H9 (cell line): ENCODE results near the gene PTPN13. TPM values are rescaled to one million over a fixed set of nuclear protein-coding genes. Genes with fewer than 3 reads are reported as not detected.

ENCODE experiments used
- DNase-seq: peaks from one replicate; pipeline ENCODE4 v3.0.0-alpha.2; 2017
- H2AFZ ChIP-seq: one replicate; pipeline ENCODE4 v1.6.1; 2013; ENCODE audit warnings: mild to moderate bottlenecking, low read length, control low read depth, moderate library complexity
- H2AK5ac ChIP-seq: 2 replicates; pipeline ENCODE4 v1.6.1; 2013; ENCODE audit warnings: low read length, control low read depth, mixed read lengths; ENCODE audit not compliant: insufficient read length
- H2BK120ac ChIP-seq: one replicate; pipeline ENCODE4 v1.6.1; 2013; ENCODE audit warnings: low read depth, mild to moderate bottlenecking, low read length, control low read depth, inconsistent platforms; ENCODE audit not compliant: poor library complexity, severe bottlenecking
- H2BK12ac ChIP-seq: 2 replicates; pipeline ENCODE4 v1.6.1; 2013; ENCODE audit warnings: low read length, control low read depth, mixed read lengths, low read depth; ENCODE audit not compliant: insufficient read length
- H2BK15ac ChIP-seq: 2 replicates; pipeline ENCODE4 v1.6.1; 2013; ENCODE audit warnings: low read depth, low read length, control low read depth
- H2BK20ac ChIP-seq: one replicate; pipeline ENCODE4 v1.6.1; 2013; ENCODE audit warnings: low read depth, mild to moderate bottlenecking, low read length, control low read depth, inconsistent platforms; ENCODE audit not compliant: poor library complexity, severe bottlenecking
- H2BK5ac ChIP-seq: 2 replicates; pipeline ENCODE4 v1.6.1; 2013; ENCODE audit warnings: low read length, control low read depth, mixed read lengths; ENCODE audit not compliant: insufficient read length
- H3K14ac ChIP-seq: 2 replicates; pipeline ENCODE4 v1.6.1; 2013; ENCODE audit warnings: low read length, control low read depth; ENCODE audit not compliant: insufficient read depth
- H3K18ac ChIP-seq: 2 replicates; pipeline ENCODE4 v1.6.1; 2013; ENCODE audit warnings: low read depth, mild to moderate bottlenecking, mixed read lengths, low read length, control low read depth; ENCODE audit not compliant: insufficient read length
- H3K23ac ChIP-seq: 2 replicates; pipeline ENCODE4 v1.6.1; 2013; ENCODE audit warnings: low read length, control low read depth, mixed read lengths, low read depth; ENCODE audit not compliant: insufficient read length
- H3K23me2 ChIP-seq: 2 replicates; pipeline ENCODE4 v1.6.1; 2013; ENCODE audit warnings: low read depth, mild to moderate bottlenecking, mixed read lengths, low read length, control low read depth; ENCODE audit not compliant: insufficient read length, poor library complexity, severe bottlenecking
- H3K27ac ChIP-seq: 2 replicates; pipeline ENCODE4 v1.5.1; 2013; ENCODE audit warnings: low read length, control low read depth, mixed read lengths, low read depth; ENCODE audit not compliant: insufficient read length
- H3K27me3 ChIP-seq: 2 replicates; pipeline ENCODE4 v1.6.1; 2013; ENCODE audit warnings: low read length, control low read depth, inconsistent platforms; ENCODE audit not compliant: insufficient read depth
- H3K4ac ChIP-seq: 2 replicates; pipeline ENCODE4 v1.6.1; 2013; ENCODE audit warnings: low read depth, mild to moderate bottlenecking, control low read depth, inconsistent platforms, low read length, moderate library complexity
- H3K4me1 ChIP-seq: 2 replicates; pipeline ENCODE4 v1.6.1; 2013; ENCODE audit warnings: low read length, control low read depth, inconsistent platforms; ENCODE audit not compliant: insufficient read depth
- H3K4me2 ChIP-seq: 2 replicates; pipeline ENCODE4 v1.6.1; 2013; ENCODE audit warnings: low read length, control low read depth, mixed read lengths; ENCODE audit not compliant: insufficient read length, insufficient read depth
- H3K56ac ChIP-seq: 2 replicates; pipeline ENCODE4 v1.6.1; 2013; ENCODE audit warnings: low read depth, mild to moderate bottlenecking, mixed read lengths, low read length, control low read depth; ENCODE audit not compliant: insufficient read length
- H3K79me1 ChIP-seq: 2 replicates; pipeline ENCODE4 v1.6.1; 2013; ENCODE audit warnings: low read depth, mild to moderate bottlenecking, moderate library complexity, low read length, control low read depth, inconsistent platforms; ENCODE audit not compliant: insufficient read depth, poor library complexity, severe bottlenecking
- H3K79me2 ChIP-seq: 2 replicates; pipeline ENCODE4 v1.6.1; 2013; ENCODE audit warnings: low read length, control low read depth, inconsistent platforms; ENCODE audit not compliant: insufficient read depth
- H3K9ac ChIP-seq: 2 replicates; pipeline ENCODE4 v1.6.1; 2013; ENCODE audit warnings: low read length, control low read depth, mixed read lengths; ENCODE audit not compliant: insufficient read length; ENCODE audit errors: extremely low read depth
- H3K9me3 ChIP-seq: one replicate; pipeline ENCODE4 v1.6.1; 2013; ENCODE audit warnings: low read depth, low read length, inconsistent platforms; ENCODE audit not compliant: control insufficient read depth
- H3T11ph ChIP-seq: one replicate; pipeline ENCODE4 v1.6.1; 2013; ENCODE audit warnings: mild to moderate bottlenecking, low read length, control low read depth, inconsistent platforms
- H4K20me1 ChIP-seq: one replicate; pipeline ENCODE4 v1.6.1; 2013; ENCODE audit not compliant: control insufficient read depth, insufficient read length, insufficient read depth
- H4K5ac ChIP-seq: 2 replicates; pipeline ENCODE4 v1.6.1; 2013; ENCODE audit warnings: low read depth, mild to moderate bottlenecking, mixed read lengths, low read length, control low read depth; ENCODE audit not compliant: insufficient read length
- H4K8ac ChIP-seq: replicated peaks from 2 replicates; pipeline ENCODE4 v1.6.1; 2013; ENCODE audit warnings: low read length, control low read depth, mixed read lengths, low read depth; ENCODE audit not compliant: insufficient read length
- H4K91ac ChIP-seq: 2 replicates; pipeline ENCODE4 v1.6.1; 2013; ENCODE audit warnings: low read depth, mild to moderate bottlenecking, moderate library complexity, mixed read lengths, low read length, control low read depth; ENCODE audit not compliant: insufficient read length
- H3K27ac Mint-ChIP-seq, 3 experiments: 2 replicates in 2 of 3; 3 replicates in 1 of 3; pipeline ENCODE4 v1.8.0; 2020 to 2021; ENCODE audit warnings: mixed read lengths in 3 of 3, mild to moderate bottlenecking in 1 of 3, moderate library complexity in 1 of 3
- H3K27me3 Mint-ChIP-seq: 2 replicates; pipeline ENCODE4 v1.8.0; 2021; ENCODE audit warnings: low read depth, mild to moderate bottlenecking, moderate library complexity, mixed read lengths
- H3K36me3 Mint-ChIP-seq, 3 experiments: 2 replicates in 2 of 3; 3 replicates in 1 of 3; pipeline ENCODE4 v1.8.0; 2020 to 2021; ENCODE audit warnings: low read depth in 3 of 3, mixed read lengths in 3 of 3; ENCODE audit not compliant: insufficient read depth in 1 of 3
- H3K4me1 Mint-ChIP-seq, 2 experiments: 2 replicates each; pipeline ENCODE4 v1.8.0; 2020; ENCODE audit warnings: mixed read lengths in 2 of 2
- H3K4me3 Mint-ChIP-seq, 2 experiments: 2 replicates in 1 of 2; 3 replicates in 1 of 2; pipeline ENCODE4 v1.8.0; 2020 to 2021; ENCODE audit warnings: mild to moderate bottlenecking in 2 of 2, mixed read lengths in 2 of 2, moderate library complexity in 1 of 2
- H3K9me3 Mint-ChIP-seq, 2 experiments: 2 replicates in 1 of 2; 3 replicates in 1 of 2; pipeline ENCODE4 v1.8.0; 2020; ENCODE audit warnings: mild to moderate bottlenecking in 2 of 2, mixed read lengths in 2 of 2, moderate library complexity in 1 of 2
- CTCF ChIP-seq: fragments of 200-600 bp; sonication (generic); conservative IDR thresholded peaks from 3 replicates; pipeline ENCODE4 v1.8.0; 2021; ENCODE audit warnings: antibody characterized with exemption, mild to moderate bottlenecking
- WGBS: extraction: QIAGEN DNeasy Blood & Tissue Kit; methylation state at CpG from one replicate; pipeline ENCODE4 v1.1.7; 2013; ENCODE audit warnings: missing lambda C conversion rate, low lambda C conversion rate, mixed read lengths; ENCODE audit not compliant: insufficient read length; ENCODE audit errors: extremely low coverage; 5-methylcytosine and 5-hydroxymethylcytosine counted together
- total RNA-seq: library from RNA; stranded (reverse); gene quantifications from 2 replicates; pipeline ENCODE4 v1.2.1, GENCODE V29; 2021

PTPN13 gene
- total RNA-seq, 1 experiment from 2014 or later, result 34.9 TPM

DNA sequence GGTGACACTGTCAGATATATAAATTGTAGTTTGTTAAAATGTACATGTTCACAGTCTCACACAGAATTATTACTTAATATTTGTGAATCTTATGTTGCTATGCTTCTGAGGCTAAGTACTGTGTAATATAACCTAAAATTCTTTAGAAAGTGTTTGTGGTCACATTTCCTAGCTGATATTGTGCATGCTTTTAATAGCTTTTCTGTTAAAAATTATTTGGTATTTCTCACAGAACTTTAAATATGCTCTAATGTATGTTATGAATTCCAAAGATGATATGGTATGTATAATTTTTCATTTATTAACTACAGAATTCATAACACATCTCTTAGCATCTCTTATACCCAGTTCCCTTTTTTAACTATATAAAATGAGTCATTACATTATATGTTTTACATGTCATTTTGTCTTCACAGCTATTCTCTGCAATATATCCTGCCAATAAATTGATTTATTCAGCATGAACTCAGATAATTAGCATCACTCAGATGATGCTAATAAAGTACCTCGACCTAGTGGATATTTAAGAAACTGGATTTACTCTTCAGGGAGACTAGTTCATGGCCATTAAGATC lies 9.3 kb downstream of the PTPN13 start:
- H4K5ac ChIP-seq, result no peak overlapping the region
- no CpG with 5 or more reads among the region's 1 CpG for WGBS
- Mint-ChIP-seq H3K4me1 (peaks cover 6 to 13% of the 10 kb centered on the region in 2 experiments), H3K27me3 (no peaks in the 10 kb centered on the region), H3K9me3 (no peaks in the 10 kb centered on the region), H3K4me3 (no peak overlapping the region), H3K36me3 (no peaks in the 10 kb centered on the region), H3K27ac (no peak overlapping the region)
- H2AK5ac ChIP-seq, result no peak overlapping the region
- no peaks in the 10 kb centered on the region for H4K20me1 ChIP-seq
- no peak overlapping the region for H2BK5ac ChIP-seq
- H3K9me3 ChIP-seq, result no peaks in the 10 kb centered on the region
- no peak overlapping the region for H3K9ac ChIP-seq
- no peaks in the 10 kb centered on the region for H3K23me2 ChIP-seq
- no peak overlapping the region for H3K14ac ChIP-seq
- H3K23ac ChIP-seq, result no peak overlapping the region
- H3K79me2 ChIP-seq, result peaks cover 3% of the 10 kb centered on the region; the same call in 1 of the 2 replicates
- H2BK15ac ChIP-seq, result no peak overlapping the region
- H4K8ac ChIP-seq, result no peak overlapping the region
- H2BK20ac ChIP-seq, result no peak overlapping the region
- H3K56ac ChIP-seq, result no peak overlapping the region
- no peak overlapping the region for H2BK12ac ChIP-seq
- H3K18ac ChIP-seq, result no peak overlapping the region
- H2BK120ac ChIP-seq, result no peak overlapping the region
- H2AFZ ChIP-seq, result no peak overlapping the region
- H3K27me3 ChIP-seq, result no peaks in the 10 kb centered on the region
- no peak for TF ChIP-seq CTCF
- H4K91ac ChIP-seq, result no peak overlapping the region
- H3K79me1 ChIP-seq, result peaks cover 5% of the 10 kb centered on the region
- no peak overlapping the region for H3K4me2 ChIP-seq
- DNase-seq, result no peak
- no peak overlapping the region for H3T11ph ChIP-seq
- no peaks in the 10 kb centered on the region for H3K4me1 ChIP-seq
- H3K27ac ChIP-seq, result no peak overlapping the region
- H3K4ac ChIP-seq, result no peak overlapping the region
